ENCODE data around the gene EHD1.

- TF ChIP-seq EZH2 (optimal IDR thresholded peaks at IDR 0.05; ENCODE audit: low read depth, low read length): no peak
- TF ChIP-seq, protein P1, sequence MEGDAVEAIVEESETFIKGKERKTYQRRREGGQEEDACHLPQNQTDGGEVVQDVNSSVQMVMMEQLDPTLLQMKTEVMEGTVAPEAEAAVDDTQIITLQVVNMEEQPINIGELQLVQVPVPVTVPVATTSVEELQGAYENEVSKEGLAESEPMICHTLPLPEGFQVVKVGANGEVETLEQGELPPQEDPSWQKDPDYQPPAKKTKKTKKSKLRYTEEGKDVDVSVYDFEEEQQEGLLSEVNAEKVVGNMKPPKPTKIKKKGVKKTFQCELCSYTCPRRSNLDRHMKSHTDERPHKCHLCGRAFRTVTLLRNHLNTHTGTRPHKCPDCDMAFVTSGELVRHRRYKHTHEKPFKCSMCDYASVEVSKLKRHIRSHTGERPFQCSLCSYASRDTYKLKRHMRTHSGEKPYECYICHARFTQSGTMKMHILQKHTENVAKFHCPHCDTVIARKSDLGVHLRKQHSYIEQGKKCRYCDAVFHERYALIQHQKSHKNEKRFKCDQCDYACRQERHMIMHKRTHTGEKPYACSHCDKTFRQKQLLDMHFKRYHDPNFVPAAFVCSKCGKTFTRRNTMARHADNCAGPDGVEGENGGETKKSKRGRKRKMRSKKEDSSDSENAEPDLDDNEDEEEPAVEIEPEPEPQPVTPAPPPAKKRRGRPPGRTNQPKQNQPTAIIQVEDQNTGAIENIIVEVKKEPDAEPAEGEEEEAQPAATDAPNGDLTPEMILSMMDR (IDR thresholded peaks at IDR 0.05; ENCODE audit: low read length): peak; percentile 95
These were observed 31.3 kb downstream of the EHD1 start for GRCh38 chr11:64846998-64847666.

Data from MM.1S (cell line).